Measurements from ENCODE around the gene WDFY2. TPM values are rescaled to one million over a fixed set of nuclear protein-coding genes. Genes with fewer than 3 reads are reported as not detected.
A peak's percentile ranks its signal among the peaks of the same experiment; 100 is the strongest.

The WDFY2 gene
- total and polyA plus RNA-seq, 5 experiments from 2014 or later, result 3.8 to 24.8 (median 4.4) TPM

DNA sequence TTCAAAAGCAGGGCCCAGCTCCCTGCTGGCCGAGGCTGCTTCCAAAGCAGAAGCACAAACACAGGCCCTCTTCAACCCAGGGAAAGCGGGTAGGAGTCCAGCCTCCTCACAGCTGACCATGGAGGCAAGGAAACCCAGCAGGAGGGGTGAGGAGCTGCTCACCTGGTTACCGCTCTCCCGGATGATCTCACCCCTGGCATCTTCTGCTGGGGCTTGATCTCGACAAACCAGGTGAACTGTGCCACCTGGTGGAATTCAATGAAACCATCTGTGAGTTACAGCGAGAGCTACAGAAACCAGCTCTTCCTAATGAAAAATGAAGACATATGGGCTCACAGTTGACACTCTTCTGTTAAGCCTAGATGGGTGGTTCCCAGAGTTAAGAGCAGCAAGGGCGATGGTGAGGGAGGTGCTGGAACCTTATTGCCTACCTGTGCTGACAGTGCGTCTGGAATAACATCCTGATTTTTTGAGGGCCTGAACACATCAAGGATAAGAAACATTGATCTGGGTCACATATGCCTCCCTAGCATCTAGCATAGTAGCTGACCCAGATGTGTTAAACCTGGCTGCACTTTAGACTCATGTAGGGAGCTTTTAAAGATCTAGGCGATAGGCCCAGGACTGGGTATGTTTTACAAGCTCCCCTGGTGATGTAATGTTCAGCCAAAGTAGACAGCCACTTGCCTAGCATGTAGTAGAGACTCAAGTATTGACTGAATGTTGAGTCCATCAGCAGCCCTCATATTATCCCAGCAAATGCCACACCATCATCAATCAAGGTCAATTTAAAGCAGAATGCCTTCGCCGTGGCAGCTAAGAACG is 213.6 kb downstream of the WDFY2 start:
- ATAC-seq, result peak; percentile 56 to 68
- no peaks in the 10 kb centered on the region for H3K9me3 Mint-ChIP-seq
- peaks cover 0 to 25% (median 2%) of the 10 kb centered on the region in 3 donors for H3K36me3 Mint-ChIP-seq
- no peaks in the 10 kb centered on the region for H3K27me3 Mint-ChIP-seq
- peaks cover 9 to 58% (median 39%) of the 10 kb centered on the region in 4 donors for H3K4me1 Mint-ChIP-seq
- no peak overlapping the region for H3K4me3 Mint-ChIP-seq
- POLR2A ChIA-PET, result interaction anchor here (0.9 to 9.2 kb wide), 8 partner anchors 10 to 512 kb away, joined by 3 to 106 read pairs (median 3); partner anchors contain the start of gene INTS6
- H3K27ac Mint-ChIP-seq, result peak overlapping the region in 9 of 10 donors; percentile 40 to 86 (median 73)
- DNase-seq, result peak in 9 of 10 donors; percentile 38 to 76 (median 63)

GRCh38 chr13:51799261-51799660 is 215.0 kb downstream of the WDFY2 start:
- H3K27ac Mint-ChIP-seq, result peak overlapping the region in 6 of 10 donors; percentile 7 to 100 (median 60)
- no peak overlapping the region for H3K4me3 Mint-ChIP-seq
- H3K36me3 Mint-ChIP-seq, result peaks cover 0 to 14% (median 2%) of the 10 kb centered on the region in 3 donors
- no peaks in the 10 kb centered on the region for H3K9me3 Mint-ChIP-seq
- ATAC-seq, result no peak
- H3K27me3 Mint-ChIP-seq, result peaks cover 0 to 3% (median 0%) of the 10 kb centered on the region in 5 donors
- H3K4me1 Mint-ChIP-seq, result peaks cover 11 to 52% (median 40%) of the 10 kb centered on the region in 4 donors
- DNase-seq, result no peak
- POLR2A ChIA-PET, result interaction anchor here (1.0 to 9.2 kb wide), 3 partner anchors 8 to 513 kb away, joined by 3 to 106 read pairs (median 3); partner anchors contain the start of gene INTS6

GRCh38 chr13:51800486-51800885 is 216.2 kb downstream of the WDFY2 start:
- DNase-seq, result no peak
- ATAC-seq, result no peak
- Mint-ChIP-seq H3K36me3 (peaks cover 0 to 11% (median 2%) of the 10 kb centered on the region in 3 donors), H3K4me1 (peaks cover 21 to 52% (median 46%) of the 10 kb centered on the region in 4 donors), H3K27ac (peak overlapping the region in 9 of 10 donors; percentile 3 to 100 (median 75)), H3K9me3 (no peaks in the 10 kb centered on the region), H3K27me3 (peaks cover 0 to 3% (median 0%) of the 10 kb centered on the region in 5 donors), H3K4me3 (no peak overlapping the region)
- POLR2A ChIA-PET, result interaction anchor here (1.0 to 9.2 kb wide), 3 partner anchors 15 to 348 kb away, joined by 3 to 173 read pairs (median 106); partner anchors contain the start of gene INTS6

DNA sequence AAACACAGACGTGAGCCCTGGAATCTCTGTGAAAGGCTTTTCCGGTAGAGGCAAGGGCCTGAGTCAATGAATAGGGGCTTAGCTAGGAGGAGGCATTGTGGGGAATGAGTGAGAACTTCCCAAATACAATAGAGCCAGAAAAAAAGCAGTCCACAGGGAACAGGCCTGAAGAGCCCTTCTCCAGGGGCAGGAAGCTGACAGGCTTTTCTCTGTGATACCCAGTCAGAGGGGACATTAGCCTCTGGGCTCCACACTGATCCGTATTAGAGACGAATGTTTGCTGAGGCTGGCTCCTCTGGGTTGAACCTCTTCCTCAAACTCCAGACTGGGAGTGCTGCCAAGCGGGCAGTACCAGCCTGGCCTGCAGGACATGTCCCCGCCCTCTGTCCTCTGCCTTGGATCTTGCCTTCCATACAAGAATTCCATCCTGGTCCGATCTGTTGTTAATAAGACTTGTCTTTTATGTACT is 217.4 kb downstream of the WDFY2 start:
- H3K4me3 Mint-ChIP-seq, result peak overlapping the region in 9 of 10 donors; percentile 70 to 99 (median 94)
- POLR2A ChIA-PET, result interaction anchor here (0.6 to 9.2 kb wide), 4 partner anchors 22 to 360 kb away, joined by 3 to 173 read pairs (median 54); partner anchors contain the start of gene INTS6
- ATAC-seq, result no peak
- peaks cover 0 to 7% (median 0%) of the 10 kb centered on the region in 3 donors for H3K36me3 Mint-ChIP-seq
- peaks cover 21 to 62% (median 57%) of the 10 kb centered on the region in 4 donors for H3K4me1 Mint-ChIP-seq
- no peak for DNase-seq
- H3K27ac Mint-ChIP-seq, result peak overlapping the region; percentile 97 to 100 (median 100)
- H3K9me3 Mint-ChIP-seq, result no peaks in the 10 kb centered on the region
- H3K27me3 Mint-ChIP-seq, result peaks cover 0 to 3% (median 0%) of the 10 kb centered on the region in 5 donors

DNA sequence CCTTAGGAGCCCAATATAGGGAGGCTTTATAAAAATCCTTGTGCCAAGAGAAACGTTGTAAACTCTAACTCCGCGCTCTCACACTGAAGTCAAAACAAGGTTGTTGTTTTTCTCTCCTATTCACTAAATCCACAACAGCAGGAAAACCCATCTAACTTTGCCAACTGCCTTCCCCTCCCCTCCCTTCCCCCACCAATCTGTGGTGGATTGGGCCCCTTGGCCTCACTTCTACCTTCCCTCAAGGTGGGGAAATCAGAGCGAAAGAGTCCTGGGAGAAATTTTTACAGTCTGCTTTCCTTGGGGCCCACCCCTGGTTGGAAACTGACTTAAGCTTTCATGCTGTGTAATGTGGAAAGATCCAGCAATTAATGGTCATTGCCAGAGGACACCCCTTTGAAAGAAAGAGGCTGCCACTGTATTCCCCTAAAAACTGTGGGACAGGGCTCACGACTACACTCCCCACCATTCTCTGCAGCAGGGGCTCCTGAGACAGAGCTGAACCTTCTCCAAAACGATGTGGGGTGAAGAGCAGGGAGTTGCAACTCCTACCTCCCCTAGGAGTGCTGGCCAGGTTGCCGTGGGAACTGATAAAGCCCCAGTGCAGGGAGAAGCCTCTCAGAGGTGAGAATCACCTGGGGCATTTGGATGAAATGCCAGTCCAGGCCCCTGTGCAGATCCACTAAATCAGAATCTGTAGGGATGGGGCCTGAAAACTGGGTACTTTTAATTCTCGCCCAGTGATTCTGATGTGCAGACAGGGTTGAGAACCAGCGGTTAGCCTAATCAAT is 218.6 kb downstream of the WDFY2 start:
- Mint-ChIP-seq H3K36me3 (peaks cover 0 to 5% (median 0%) of the 10 kb centered on the region in 3 donors), H3K27ac (peak overlapping the region; percentile 97 to 100 (median 100)), H3K27me3 (peaks cover 0 to 3% (median 0%) of the 10 kb centered on the region in 5 donors), H3K4me1 (peaks cover 19 to 61% (median 57%) of the 10 kb centered on the region in 4 donors), H3K9me3 (no peaks in the 10 kb centered on the region), H3K4me3 (peak overlapping the region; percentile 89 to 99 (median 95))
- POLR2A ChIA-PET, result interaction anchor here (0.8 to 9.2 kb wide), 8 partner anchors 8 to 392 kb away, joined by 3 to 173 read pairs (median 4); partner anchors contain the start of gene INTS6
- ATAC-seq (peak in 1 of 2 donors; percentile 0), DNase-seq (no peak)

GRCh38 chr13:51803422-51804294 is 219.4 kb downstream of the WDFY2 start, which contains the start of gene DHRS12:
Gene DHRS12, minus strand, starts transcription at chr13:51804163. Its CDS starts 4,504 bp downstream, at chr13:51799659.
- POLR2A ChIA-PET, result interaction anchor here (0.8 to 9.2 kb wide), 7 partner anchors 8 to 391 kb away, joined by 3 to 173 read pairs (median 4); partner anchors contain the start of gene INTS6
- no peaks in the 10 kb centered on the region for H3K9me3 Mint-ChIP-seq
- peaks cover 0 to 3% (median 0%) of the 10 kb centered on the region in 5 donors for H3K27me3 Mint-ChIP-seq
- DNase-seq, result peak; percentile 77 to 94 (median 88)
- H3K4me1 Mint-ChIP-seq, result peaks cover 19 to 59% (median 55%) of the 10 kb centered on the region in 4 donors
- H3K4me3 Mint-ChIP-seq, result peak within 1 kb of the TSS; percentile 89 to 99 (median 95)
- peak; percentile 72 to 73 for ATAC-seq
- H3K36me3 Mint-ChIP-seq, result peaks cover 0 to 9% (median 3%) of the 10 kb centered on the region in 3 donors
- H3K27ac Mint-ChIP-seq, result peak within 1 kb of the TSS; percentile 97 to 100 (median 100)

DNA sequence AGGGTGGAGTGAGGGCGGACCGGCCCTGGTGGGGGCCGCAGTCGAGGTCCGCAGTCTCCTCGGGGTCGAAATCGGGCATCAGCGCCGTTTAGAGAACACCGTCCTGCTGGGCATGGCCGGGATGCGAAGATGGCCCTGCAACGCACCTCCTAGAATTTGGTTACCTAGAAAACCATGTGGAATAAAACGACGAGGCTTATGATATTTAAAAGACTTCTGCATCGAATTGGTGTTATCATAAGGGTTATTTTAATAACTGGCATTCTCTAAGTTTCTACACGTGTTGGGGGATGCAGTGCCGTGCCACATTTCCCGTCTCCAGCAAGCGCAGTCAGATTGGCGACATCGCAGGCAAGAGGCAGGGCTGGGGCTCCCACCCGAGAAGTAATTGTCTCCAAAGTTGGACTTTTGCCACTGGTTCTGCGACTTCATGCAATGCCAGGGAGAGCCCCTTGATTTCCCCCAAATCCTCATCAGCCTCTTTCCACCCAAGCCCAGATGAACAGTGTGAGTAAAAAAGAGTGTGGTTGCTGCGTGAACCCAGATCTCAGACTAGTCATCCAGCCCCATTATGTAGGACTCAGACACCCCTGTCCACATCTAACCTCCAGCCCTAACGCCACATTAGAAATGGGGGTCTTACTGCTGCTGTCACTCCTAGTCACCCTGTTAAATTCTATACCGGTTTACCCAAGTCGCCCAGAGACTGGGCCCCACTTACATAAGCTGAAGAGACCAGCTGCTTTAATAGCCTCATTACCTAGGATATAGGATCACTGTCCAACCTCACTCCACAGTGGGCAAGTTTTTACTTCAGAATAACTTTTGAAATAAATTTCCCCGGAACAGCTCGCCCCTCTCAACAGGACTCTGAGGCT is 220.3 kb downstream of the WDFY2 start:
- peaks cover 0 to 3% (median 0%) of the 10 kb centered on the region in 5 donors for H3K27me3 Mint-ChIP-seq
- H3K36me3 Mint-ChIP-seq, result peaks cover under 1 to 18% (median 12%) of the 10 kb centered on the region in 3 donors
- H3K27ac Mint-ChIP-seq, result peak overlapping the region; percentile 95 to 100 (median 99)
- H3K4me1 Mint-ChIP-seq, result peaks cover 19 to 65% (median 57%) of the 10 kb centered on the region in 4 donors
- POLR2A ChIA-PET, result interaction anchor here (0.6 to 8.3 kb wide), 9 partner anchors 10 to 390 kb away, joined by 3 to 173 read pairs (median 4); partner anchors contain the start of genes ALG11 and INTS6
- ATAC-seq (peak; percentile 3 to 4), DNase-seq (peak in 5 of 10 donors; percentile 46 to 73 (median 51))
- no peaks in the 10 kb centered on the region for H3K9me3 Mint-ChIP-seq
- H3K4me3 Mint-ChIP-seq, result peak overlapping the region; percentile 86 to 99 (median 90)

- H3K27me3 Mint-ChIP-seq, result peaks cover 0 to 3% (median 0%) of the 10 kb centered on the region in 5 donors
- peak in 1 of 10 donors; percentile 27 for DNase-seq
- H3K9me3 Mint-ChIP-seq, result no peaks in the 10 kb centered on the region
- no peak for ATAC-seq
- peaks cover 22 to 68% (median 53%) of the 10 kb centered on the region in 4 donors for H3K4me1 Mint-ChIP-seq
- POLR2A ChIA-PET, result interaction anchor here (0.7 to 8.3 kb wide), 6 partner anchors 9 to 374 kb away, joined by 3 to 173 read pairs (median 16); partner anchors contain the start of genes ALG11 and INTS6
- peak overlapping the region; percentile 95 to 100 (median 99) for H3K27ac Mint-ChIP-seq
- H3K4me3 Mint-ChIP-seq, result peak overlapping the region; percentile 86 to 99 (median 90)
- peaks cover 4 to 25% (median 16%) of the 10 kb centered on the region in 3 donors for H3K36me3 Mint-ChIP-seq
Measured at GRCh38 chr13:51805313-51805712, 221.1 kb downstream of the WDFY2 start.

DNA sequence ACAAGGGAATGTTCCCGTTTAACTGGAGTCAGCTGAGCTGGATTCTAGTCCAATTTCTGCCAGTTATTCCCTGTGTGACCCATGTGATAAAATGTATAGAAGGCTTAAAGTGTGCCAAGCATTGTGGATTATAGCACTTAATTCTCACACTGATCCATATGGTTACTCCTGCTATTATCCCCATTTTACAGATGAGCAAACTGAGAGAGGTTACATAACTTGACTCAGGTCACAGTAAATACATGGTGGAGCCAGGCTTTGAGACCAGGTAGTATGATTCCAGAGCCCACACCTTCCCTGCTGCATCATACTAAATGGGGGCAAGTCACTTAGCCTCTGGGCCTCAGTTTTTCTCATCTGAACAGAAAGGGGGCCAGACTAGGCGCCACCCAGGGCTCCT is 221.7 kb downstream of the WDFY2 start:
- peaks cover 22 to 71% (median 52%) of the 10 kb centered on the region in 4 donors for H3K4me1 Mint-ChIP-seq
- no peak for ATAC-seq
- H3K4me3 Mint-ChIP-seq, result peak overlapping the region in 6 of 10 donors; percentile 18 to 99 (median 92)
- peaks cover 0 to 3% (median 0%) of the 10 kb centered on the region in 5 donors for H3K27me3 Mint-ChIP-seq
- H3K9me3 Mint-ChIP-seq, result no peaks in the 10 kb centered on the region
- peak overlapping the region; percentile 95 to 100 (median 99) for H3K27ac Mint-ChIP-seq
- no peak for DNase-seq
- H3K36me3 Mint-ChIP-seq, result peaks cover 4 to 31% (median 18%) of the 10 kb centered on the region in 3 donors
- POLR2A ChIA-PET, result interaction anchor here (1.1 to 8.3 kb wide), 5 partner anchors 8 to 353 kb away, joined by 3 to 173 read pairs (median 22); partner anchors contain the start of genes ALG11 and INTS6
